GM10248 (cell line): Measurements from ENCODE around the gene LDB3.
A peak's percentile ranks its signal among the peaks of the same experiment; 100 is the strongest.

Source experiments
- CTCF ChIA-PET: fragments of 300-600 bp; sonication (Branson Sonifier 250); formaldehyde crosslinking; extraction: SDS; loops from one replicate; lab custom pipeline; 2021; ENCODE audit warnings: antibody characterized with exemption; lab: Yijun Ruan, JAX
- POLR2A ChIA-PET: fragments of 350-650 bp; sonication (Branson Sonifier 250); formaldehyde crosslinking; extraction: SDS; loops from one replicate; lab custom pipeline; 2020; ENCODE audit warnings: antibody characterized with exemption; lab: Yijun Ruan, JAX
- DNase-seq: peaks from one replicate; pipeline ENCODE4 v3.0.0; 2012; ENCODE audit errors: extremely low spot score
- TF ChIP-seq, protein P1 (sequence below): IDR thresholded peaks from 2 replicates; pipeline ENCODE4 v1.5.1; 2012; ENCODE audit warnings: mild to moderate bottlenecking, low read depth; ENCODE audit errors: extremely low read depth, missing control alignments, control extremely low read depth

The LDB3 gene

GRCh38 chr10:86711513-86712316 is 43.4 kb downstream of the LDB3 start:
- POLR2A ChIA-PET, result no interaction called here
- CTCF ChIA-PET, result interaction anchor here (0.8 to 7.0 kb wide), 5 partner anchors 19 to 188 kb away, joined by 3 to 37 read pairs (median 4); no protein-coding TSS in a partner anchor

GRCh38 chr10:86712317-86712707 is 44.0 kb downstream of the LDB3 start:
- TF ChIP-seq, protein P1, sequence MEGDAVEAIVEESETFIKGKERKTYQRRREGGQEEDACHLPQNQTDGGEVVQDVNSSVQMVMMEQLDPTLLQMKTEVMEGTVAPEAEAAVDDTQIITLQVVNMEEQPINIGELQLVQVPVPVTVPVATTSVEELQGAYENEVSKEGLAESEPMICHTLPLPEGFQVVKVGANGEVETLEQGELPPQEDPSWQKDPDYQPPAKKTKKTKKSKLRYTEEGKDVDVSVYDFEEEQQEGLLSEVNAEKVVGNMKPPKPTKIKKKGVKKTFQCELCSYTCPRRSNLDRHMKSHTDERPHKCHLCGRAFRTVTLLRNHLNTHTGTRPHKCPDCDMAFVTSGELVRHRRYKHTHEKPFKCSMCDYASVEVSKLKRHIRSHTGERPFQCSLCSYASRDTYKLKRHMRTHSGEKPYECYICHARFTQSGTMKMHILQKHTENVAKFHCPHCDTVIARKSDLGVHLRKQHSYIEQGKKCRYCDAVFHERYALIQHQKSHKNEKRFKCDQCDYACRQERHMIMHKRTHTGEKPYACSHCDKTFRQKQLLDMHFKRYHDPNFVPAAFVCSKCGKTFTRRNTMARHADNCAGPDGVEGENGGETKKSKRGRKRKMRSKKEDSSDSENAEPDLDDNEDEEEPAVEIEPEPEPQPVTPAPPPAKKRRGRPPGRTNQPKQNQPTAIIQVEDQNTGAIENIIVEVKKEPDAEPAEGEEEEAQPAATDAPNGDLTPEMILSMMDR, result no peak
- DNase-seq, result peak; percentile 80
- ChIA-PET POLR2A (no interaction called here), CTCF (interaction anchor here (0.7 to 7.0 kb wide), 6 partner anchors 20 to 187 kb away, joined by 3 to 37 read pairs (median 4); no protein-coding TSS in a partner anchor)

More at GRCh38 chr10:86711513-86712316, 43.4 kb downstream of the LDB3 start:
- TF ChIP-seq, protein P1, result no peak
- DNase-seq, result peak; percentile 83

DNA sequence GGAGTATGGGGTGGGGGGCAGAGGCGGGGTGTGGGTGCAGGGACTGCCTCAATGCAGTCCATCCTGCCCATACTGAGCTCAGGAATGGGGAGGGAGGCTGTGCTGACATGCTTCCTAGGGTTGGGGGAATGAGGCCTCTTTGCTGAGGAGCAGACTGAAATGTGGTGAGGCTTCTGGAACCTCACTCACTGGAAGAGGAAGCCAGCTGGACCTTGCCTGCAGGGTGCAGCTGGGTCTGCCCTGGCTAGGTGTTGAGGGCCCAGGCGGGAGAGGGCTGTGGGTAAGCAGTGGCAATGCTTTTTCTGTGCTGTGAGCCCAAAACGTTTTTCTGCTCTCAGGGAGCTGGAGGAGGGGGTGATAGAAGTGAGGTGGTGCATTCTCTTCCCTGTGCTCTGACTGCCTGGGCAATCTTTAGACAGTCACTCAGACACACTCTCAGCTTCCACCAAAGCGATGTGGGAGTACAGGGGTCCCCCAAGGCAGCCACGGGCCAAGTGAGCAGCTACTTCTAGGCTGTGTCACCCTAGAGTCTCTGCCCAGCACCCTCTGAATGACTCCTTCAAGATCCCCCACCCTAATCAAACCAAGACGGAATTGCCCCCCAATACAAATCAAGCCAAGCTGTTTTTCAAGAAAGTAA is 47.0 kb downstream of the LDB3 start:
- TF ChIP-seq, protein P1, result no peak

DNA sequence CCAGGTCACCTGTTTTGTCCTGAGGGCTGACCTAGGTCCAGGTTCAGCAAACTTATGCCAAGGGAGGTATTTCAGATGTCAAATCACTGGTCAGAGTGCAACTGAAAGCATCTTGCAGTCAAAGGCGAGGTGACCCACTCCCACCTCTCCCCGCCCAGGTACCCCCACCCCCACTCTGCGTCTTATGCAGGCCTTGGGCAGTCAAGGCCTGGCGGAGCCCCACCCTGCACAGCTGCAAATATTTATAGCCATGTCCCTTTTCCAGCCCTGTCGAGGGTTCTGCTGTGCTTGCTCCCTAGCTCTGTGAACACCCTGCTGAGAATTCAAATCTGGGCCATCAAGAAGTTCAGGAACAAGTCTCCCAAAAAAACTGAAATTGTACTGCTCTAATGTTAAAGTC is 47.5 kb downstream of the LDB3 start:
- CTCF ChIA-PET, result interaction anchor here (0.8 to 7.0 kb wide), 4 partner anchors 8 to 245 kb away, joined by 3 to 37 read pairs (median 4); no protein-coding TSS in a partner anchor
- POLR2A ChIA-PET, result interaction anchor here (0.6 kb wide), 1 partner anchor 26 kb away, joined by 3 read pairs; no protein-coding TSS in a partner anchor
- DNase-seq, result no peak
- TF ChIP-seq, protein P1, result no peak

More for the DNA sequence above, 47.0 kb downstream of the LDB3 start:
- ChIA-PET CTCF (interaction anchor here (0.8 to 7.0 kb wide), 3 partner anchors 8 to 184 kb away, joined by 3 to 37 read pairs (median 4); no protein-coding TSS in a partner anchor), POLR2A (interaction anchor here (0.6 kb wide), 1 partner anchor 26 kb away, joined by 3 read pairs; no protein-coding TSS in a partner anchor)
- no peak for DNase-seq

DNA sequence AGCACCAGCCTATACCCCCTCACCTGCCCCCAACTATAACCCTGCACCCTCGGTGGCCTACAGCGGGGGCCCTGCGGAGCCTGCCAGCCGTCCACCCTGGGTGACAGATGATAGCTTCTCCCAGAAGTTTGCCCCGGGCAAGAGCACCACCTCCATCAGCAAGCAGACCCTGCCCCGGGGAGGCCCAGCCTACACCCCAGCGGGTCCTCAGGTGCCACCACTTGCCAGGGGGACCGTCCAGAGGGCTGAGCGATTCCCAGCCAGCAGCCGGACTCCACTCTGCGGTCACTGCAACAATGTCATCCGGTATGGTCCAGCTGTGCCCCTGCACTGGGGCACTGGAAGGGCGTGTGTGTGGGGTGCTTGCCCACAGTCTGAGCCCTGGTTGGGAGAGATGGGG is 48.2 kb downstream of the LDB3 start:
- no peak for DNase-seq
- CTCF ChIA-PET, result interaction anchor here (1.2 to 7.0 kb wide), 2 partner anchors 183 to 244 kb away, joined by 3 to 37 read pairs; no protein-coding TSS in a partner anchor
- POLR2A ChIA-PET, result no interaction called here
- TF ChIP-seq, protein P1, result no peak

GRCh38 chr10:86718556-86718955 is 50.2 kb downstream of the LDB3 start:
- TF ChIP-seq, protein P1, result no peak
- ChIA-PET POLR2A (no interaction called here), CTCF (interaction anchor here (1.3 to 1.6 kb wide), 2 partner anchors 12 to 30 kb away, joined by 4 read pairs; no protein-coding TSS in a partner anchor)

More at GRCh38 chr10:86718556-86718955, 50.2 kb downstream of the LDB3 start:
- DNase-seq, result no peak
